Activated CD4-positive, alpha-beta T cell treated with anti-CD3 and anti-CD28 coated beads, Interleukin-2, amount 10 ng/mL, durations not matched to agents 24 days and 14 days (primary cell): ENCODE data around the gene APP. TPM values are rescaled to one million over a fixed set of nuclear protein-coding genes. Genes with fewer than 3 reads are reported as not detected.

Experiments
- DNase-seq: peaks from one replicate; pipeline ENCODE4 v3.0.0; 2022
- H3K27ac Mint-ChIP-seq: one replicate; pipeline ENCODE4 v1.8.0; 2022; ENCODE audit warnings: mild to moderate bottlenecking, mixed read lengths
- H3K27me3 Mint-ChIP-seq: one replicate; pipeline ENCODE4 v1.8.0; 2022; ENCODE audit warnings: mixed read lengths
- H3K36me3 Mint-ChIP-seq: one replicate; pipeline ENCODE4 v1.8.0; 2022; ENCODE audit warnings: low read depth, mild to moderate bottlenecking, mixed read lengths
- H3K4me1 Mint-ChIP-seq: one replicate; pipeline ENCODE4 v1.8.0; 2021; ENCODE audit warnings: mixed read lengths
- H3K4me3 Mint-ChIP-seq: one replicate; pipeline ENCODE4 v1.8.0; 2022; ENCODE audit warnings: mild to moderate bottlenecking, moderate library complexity, mixed read lengths
- H3K9me3 Mint-ChIP-seq: one replicate; pipeline ENCODE4 v1.8.0; 2021; ENCODE audit warnings: mixed read lengths
- intact Hi-C: fragments of 100-400 bp; cut with micrococcal nuclease; formaldehyde crosslinking; loops from one replicate; pipeline ENCODE4 v1.15.1; 2023
- total RNA-seq: library from RNA; stranded (reverse); gene quantifications from 2 replicates; pipeline ENCODE4 v1.2.3, GENCODE V29; 2022

The APP gene
- total RNA-seq, 1 donor from 2014 or later, result 81.3 TPM

- Mint-ChIP-seq H3K36me3 (peaks cover 2% of the 10 kb centered on the region), H3K27me3 (no peaks in the 10 kb centered on the region), H3K27ac (no peak overlapping the region), H3K4me3 (no peak overlapping the region), H3K4me1 (no peaks in the 10 kb centered on the region), H3K9me3 (no peaks in the 10 kb centered on the region)
- intact Hi-C loops, result no loop called here
- no peak for DNase-seq
These were observed 40.2 kb downstream of the APP start for GRCh38 chr21:26130249-26130881.

GRCh38 chr21:26127918-26128317 lies 42.7 kb downstream of the APP start:
- Mint-ChIP-seq H3K9me3 (no peaks in the 10 kb centered on the region), H3K4me3 (no peak overlapping the region), H3K27me3 (no peaks in the 10 kb centered on the region), H3K36me3 (peaks cover 2% of the 10 kb centered on the region), H3K4me1 (no peaks in the 10 kb centered on the region), H3K27ac (no peak overlapping the region)
- no peak for DNase-seq
- intact Hi-C loops, result no loop called here

GRCh38 chr21:26127073-26127814 lies 43.3 kb downstream of the APP start:
- H3K4me3 Mint-ChIP-seq, result no peak overlapping the region
- H3K27me3 Mint-ChIP-seq, result no peaks in the 10 kb centered on the region

GRCh38 chr21:26126168-26126553 lies 44.4 kb downstream of the APP start:
- Mint-ChIP-seq H3K4me1 (no peaks in the 10 kb centered on the region), H3K9me3 (no peaks in the 10 kb centered on the region), H3K27ac (no peak overlapping the region), H3K27me3 (no peaks in the 10 kb centered on the region), H3K36me3 (peaks cover 2% of the 10 kb centered on the region), H3K4me3 (no peak overlapping the region)
- intact Hi-C loops, result no loop called here
- no peak for DNase-seq

More at GRCh38 chr21:26127073-26127814, 43.3 kb downstream of the APP start:
- DNase-seq, result no peak
- H3K4me1 Mint-ChIP-seq, result no peaks in the 10 kb centered on the region
- H3K27ac Mint-ChIP-seq, result no peak overlapping the region
- H3K9me3 Mint-ChIP-seq, result no peaks in the 10 kb centered on the region
- intact Hi-C loops, result no loop called here
- peaks cover 2% of the 10 kb centered on the region for H3K36me3 Mint-ChIP-seq

GRCh38 chr21:26125433-26126167 lies 45.0 kb downstream of the APP start:
- no peak overlapping the region for H3K27ac Mint-ChIP-seq
- intact Hi-C loops, result no loop called here
- H3K36me3 Mint-ChIP-seq, result peaks cover 2% of the 10 kb centered on the region
- H3K27me3 Mint-ChIP-seq, result no peaks in the 10 kb centered on the region
- H3K4me1 Mint-ChIP-seq, result no peaks in the 10 kb centered on the region
- no peak overlapping the region for H3K4me3 Mint-ChIP-seq
- no peak for DNase-seq
- no peaks in the 10 kb centered on the region for H3K9me3 Mint-ChIP-seq

- Mint-ChIP-seq H3K36me3 (peaks cover 2% of the 10 kb centered on the region), H3K4me3 (no peak overlapping the region), H3K9me3 (no peaks in the 10 kb centered on the region), H3K4me1 (no peaks in the 10 kb centered on the region), H3K27me3 (no peaks in the 10 kb centered on the region), H3K27ac (no peak overlapping the region)
- no peak for DNase-seq
- intact Hi-C loops, result no loop called here
These were observed 45.7 kb downstream of the APP start for GRCh38 chr21:26124896-26125295.

GRCh38 chr21:26124421-26124833 lies 46.1 kb downstream of the APP start:
- no peak for DNase-seq
- Mint-ChIP-seq H3K4me1 (no peaks in the 10 kb centered on the region), H3K27me3 (no peaks in the 10 kb centered on the region), H3K27ac (no peak overlapping the region), H3K4me3 (no peak overlapping the region), H3K36me3 (peaks cover 2% of the 10 kb centered on the region), H3K9me3 (no peaks in the 10 kb centered on the region)
- intact Hi-C loops, result no loop called here

GRCh38 chr21:26123012-26123411 lies 47.6 kb downstream of the APP start:
- no peak overlapping the region for H3K4me3 Mint-ChIP-seq
- H3K27ac Mint-ChIP-seq, result no peak overlapping the region
- H3K4me1 Mint-ChIP-seq, result no peaks in the 10 kb centered on the region

GRCh38 chr21:26120828-26121227 lies 49.7 kb downstream of the APP start:
- DNase-seq, result no peak
- Mint-ChIP-seq H3K4me3 (no peak overlapping the region), H3K4me1 (no peaks in the 10 kb centered on the region), H3K9me3 (no peaks in the 10 kb centered on the region), H3K36me3 (no peaks in the 10 kb centered on the region), H3K27me3 (no peaks in the 10 kb centered on the region), H3K27ac (no peak overlapping the region)
- intact Hi-C loops, result no loop called here

More at GRCh38 chr21:26123012-26123411, 47.6 kb downstream of the APP start:
- H3K27me3 Mint-ChIP-seq, result no peaks in the 10 kb centered on the region
- intact Hi-C loops, result no loop called here
- no peak for DNase-seq
- no peaks in the 10 kb centered on the region for H3K9me3 Mint-ChIP-seq
- H3K36me3 Mint-ChIP-seq, result no peaks in the 10 kb centered on the region

GRCh38 chr21:26119906-26120305 lies 50.7 kb downstream of the APP start:
- no peaks in the 10 kb centered on the region for H3K9me3 Mint-ChIP-seq
- no peaks in the 10 kb centered on the region for H3K27me3 Mint-ChIP-seq
- no peak overlapping the region for H3K4me3 Mint-ChIP-seq
- H3K27ac Mint-ChIP-seq, result no peak overlapping the region
- H3K36me3 Mint-ChIP-seq, result no peaks in the 10 kb centered on the region
- intact Hi-C loops, result no loop called here
- H3K4me1 Mint-ChIP-seq, result no peaks in the 10 kb centered on the region
- no peak for DNase-seq

- Mint-ChIP-seq H3K4me1 (no peaks in the 10 kb centered on the region), H3K9me3 (no peaks in the 10 kb centered on the region), H3K4me3 (no peak overlapping the region), H3K27me3 (no peaks in the 10 kb centered on the region), H3K27ac (no peak overlapping the region), H3K36me3 (no peaks in the 10 kb centered on the region)
- intact Hi-C loops, result no loop called here
- DNase-seq, result no peak
These were observed 51.5 kb downstream of the APP start for GRCh38 chr21:26118938-26119540.

GRCh38 chr21:26117972-26118367 lies 52.6 kb downstream of the APP start:
- no peaks in the 10 kb centered on the region for H3K27me3 Mint-ChIP-seq
- no peak for DNase-seq
- no peaks in the 10 kb centered on the region for H3K9me3 Mint-ChIP-seq
- no peaks in the 10 kb centered on the region for H3K4me1 Mint-ChIP-seq
- intact Hi-C loops, result no loop called here
- no peak overlapping the region for H3K27ac Mint-ChIP-seq
- H3K4me3 Mint-ChIP-seq, result no peak overlapping the region
- no peaks in the 10 kb centered on the region for H3K36me3 Mint-ChIP-seq

GRCh38 chr21:26117324-26117971 lies 53.1 kb downstream of the APP start:
- no peak overlapping the region for H3K4me3 Mint-ChIP-seq
- H3K27ac Mint-ChIP-seq, result no peak overlapping the region
- no peaks in the 10 kb centered on the region for H3K36me3 Mint-ChIP-seq
- H3K27me3 Mint-ChIP-seq, result no peaks in the 10 kb centered on the region
- H3K4me1 Mint-ChIP-seq, result no peaks in the 10 kb centered on the region
- no peaks in the 10 kb centered on the region for H3K9me3 Mint-ChIP-seq
- intact Hi-C loops, result no loop called here
- no peak for DNase-seq
